ENCODE data around the gene PLEKHG3.
"Not testable (repeated sequence)": the region's sequence is repeated elsewhere in the genome, so short reads cannot be mapped to it uniquely, and the experiment has no call there.

Gene PLEKHG3

GRCh38 chr14:64688031-64688430 lies 16.2 kb upstream of the PLEKHG3 start:
- DNase-seq (ENCODE audit: low spot score), result no peak

- DNase-seq (ENCODE audit: low spot score), result no peak
These were observed 15.4 kb upstream of the PLEKHG3 start for GRCh38 chr14:64688811-64689281.

GRCh38 chr14:64689289-64689688 lies 14.9 kb upstream of the PLEKHG3 start:
- DNase-seq (ENCODE audit: low spot score), result no peak

GRCh38 chr14:64690607-64691006 lies 13.6 kb upstream of the PLEKHG3 start:
- DNase-seq (ENCODE audit: low spot score), result not testable (repeated sequence)

GRCh38 chr14:64691376-64691775 lies 12.8 kb upstream of the PLEKHG3 start:
- DNase-seq (ENCODE audit: low spot score), result no peak

GRCh38 chr14:64692189-64692985 lies 11.8 kb upstream of the PLEKHG3 start:
- no peak for DNase-seq (ENCODE audit: low spot score)

- no peak for DNase-seq (ENCODE audit: low spot score)
These were observed 11.0 kb upstream of the PLEKHG3 start for GRCh38 chr14:64692986-64693809.

- no peak for DNase-seq (ENCODE audit: low spot score)
These were observed 10.4 kb upstream of the PLEKHG3 start for GRCh38 chr14:64693810-64694165.

GRCh38 chr14:64695071-64695470 lies 9.2 kb upstream of the PLEKHG3 start:
- DNase-seq (ENCODE audit: low spot score), result no peak

- DNase-seq (ENCODE audit: low spot score), result no peak
These were observed 7.8 kb upstream of the PLEKHG3 start for GRCh38 chr14:64696355-64696857.

- no peak for DNase-seq (ENCODE audit: low spot score)
These were observed 5.3 kb upstream of the PLEKHG3 start for GRCh38 chr14:64698903-64699302.

GRCh38 chr14:64700290-64700689 lies 3.9 kb upstream of the PLEKHG3 start:
- no peak for DNase-seq (ENCODE audit: low spot score)

GRCh38 chr14:64700894-64701293 lies 3.3 kb upstream of the PLEKHG3 start:
- no peak for DNase-seq (ENCODE audit: low spot score)

GRCh38 chr14:64701660-64702059 lies 2.6 kb upstream of the PLEKHG3 start:
- DNase-seq (ENCODE audit: low spot score), result no peak

GRCh38 chr14:64702493-64703394 lies 1.5 kb upstream of the PLEKHG3 start:
- no peak for DNase-seq (ENCODE audit: low spot score)

- DNase-seq (ENCODE audit: low spot score), result no peak
These were observed 655 bp upstream of the PLEKHG3 start for GRCh38 chr14:64703395-64704142.

GRCh38 chr14:64704743-64705380 lies 638 bp downstream of the PLEKHG3 start:
- peak; percentile 62 for DNase-seq (ENCODE audit: low spot score)

GRCh38 chr14:64705381-64706118 lies 1.3 kb downstream of the PLEKHG3 start:
- DNase-seq (ENCODE audit: low spot score), result no peak

- DNase-seq (ENCODE audit: low spot score), result no peak
These were observed 1.9 kb downstream of the PLEKHG3 start for GRCh38 chr14:64706119-64706592.
